ENCODE data around the gene MIPEP. TPM values are rescaled to one million over a fixed set of nuclear protein-coding genes. Genes with fewer than 3 reads are reported as not detected.

The MIPEP gene
- total RNA-seq, 1 donor from 2014 or later: 15.7 TPM

GRCh38 chr13:23799945-23800344 lies 89.3 kb downstream of the MIPEP start:
- DNase-seq (ENCODE audit: low read depth): no peak
- TF ChIP-seq CTCF (conservative IDR thresholded peaks at IDR 0.05; ENCODE audit: low read depth, low read length): no peak
- H3K4me3 ChIP-seq (ENCODE audit: low read depth, low read length): no peak overlapping the region

- DNase-seq (ENCODE audit: low read depth): no peak
- H3K4me3 ChIP-seq (ENCODE audit: low read depth, low read length): no peak overlapping the region
- no peak for TF ChIP-seq CTCF (conservative IDR thresholded peaks at IDR 0.05; ENCODE audit: low read depth, low read length)
Observed at GRCh38 chr13:23797276-23797903, 91.8 kb downstream of the MIPEP start.

GRCh38 chr13:23796551-23796950 lies 92.6 kb downstream of the MIPEP start:
- TF ChIP-seq CTCF (conservative IDR thresholded peaks at IDR 0.05; ENCODE audit: low read depth, low read length): no peak
- no peak for DNase-seq (ENCODE audit: low read depth)
- H3K4me3 ChIP-seq (ENCODE audit: low read depth, low read length): no peak overlapping the region

GRCh38 chr13:23794267-23795161 lies 94.7 kb downstream of the MIPEP start:
- no peak for DNase-seq (ENCODE audit: low read depth)
- no peak for TF ChIP-seq CTCF (conservative IDR thresholded peaks at IDR 0.05; ENCODE audit: low read depth, low read length)
- H3K4me3 ChIP-seq (ENCODE audit: low read depth, low read length): no peak overlapping the region

GRCh38 chr13:23793711-23794110 lies 95.5 kb downstream of the MIPEP start:
- H3K4me3 ChIP-seq (ENCODE audit: low read depth, low read length): no peak overlapping the region
- no peak for TF ChIP-seq CTCF (conservative IDR thresholded peaks at IDR 0.05; ENCODE audit: low read depth, low read length)
- DNase-seq (ENCODE audit: low read depth): no peak

- TF ChIP-seq CTCF (conservative IDR thresholded peaks at IDR 0.05; ENCODE audit: low read depth, low read length): no peak
- DNase-seq (ENCODE audit: low read depth): no peak
- no peak overlapping the region for H3K4me3 ChIP-seq (ENCODE audit: low read depth, low read length)
Observed at GRCh38 chr13:23792680-23793079, 96.5 kb downstream of the MIPEP start.
